NCI-H2196 treated with DMSO at 0.1 percent for 48 hours (cell line): ENCODE data around the gene CD3E.
"Not testable (repeated sequence)": the region's sequence is repeated elsewhere in the genome, so short reads cannot be mapped to it uniquely, and the experiment has no call there.

Experiments
- DNase-seq: peaks from one replicate; lab custom pipeline; 2025; ENCODE audit not compliant: unreplicated experiment; lab: John Stamatoyannopoulos, UW

The CD3E gene

DNA sequence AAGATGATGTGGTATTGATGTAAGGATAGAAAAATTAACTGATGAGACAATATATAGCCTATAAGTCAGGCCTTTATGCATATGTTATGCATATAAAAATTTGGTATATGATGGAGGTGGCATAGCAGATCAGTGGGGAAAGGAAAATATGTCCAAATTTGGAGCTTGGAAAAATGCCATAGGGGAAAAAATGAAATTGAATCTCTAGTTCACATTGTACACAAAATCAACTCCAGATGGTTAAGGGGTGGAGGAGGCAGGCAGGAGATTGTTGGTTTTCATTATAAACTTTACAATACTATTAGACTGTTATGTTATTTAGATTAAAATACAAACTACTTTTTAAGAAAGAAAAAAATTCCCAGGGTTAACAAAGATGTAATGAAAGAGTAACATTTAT lies 15.1 kb upstream of the CD3E start:
- no peak for DNase-seq

DNA sequence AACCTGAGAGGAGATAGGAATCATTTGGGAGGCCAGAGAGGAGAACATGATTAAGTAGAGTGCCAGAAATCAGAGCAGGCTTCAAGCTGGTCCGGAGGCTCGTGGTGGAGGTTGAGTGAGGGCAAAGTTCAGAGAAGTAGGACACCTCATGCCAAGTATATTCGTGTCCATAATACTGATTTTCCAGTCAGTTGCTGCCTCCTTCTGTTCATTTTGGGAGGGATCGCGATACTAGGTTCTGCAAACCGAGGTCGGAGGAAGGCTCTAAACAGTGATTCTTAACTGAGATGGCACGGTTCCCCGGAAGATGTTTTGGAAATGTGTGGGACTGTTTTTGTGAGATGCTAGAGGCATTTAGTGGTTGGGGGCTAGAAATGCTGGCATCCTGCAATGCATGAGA lies 13.6 kb upstream of the CD3E start:
- no peak for DNase-seq

DNA sequence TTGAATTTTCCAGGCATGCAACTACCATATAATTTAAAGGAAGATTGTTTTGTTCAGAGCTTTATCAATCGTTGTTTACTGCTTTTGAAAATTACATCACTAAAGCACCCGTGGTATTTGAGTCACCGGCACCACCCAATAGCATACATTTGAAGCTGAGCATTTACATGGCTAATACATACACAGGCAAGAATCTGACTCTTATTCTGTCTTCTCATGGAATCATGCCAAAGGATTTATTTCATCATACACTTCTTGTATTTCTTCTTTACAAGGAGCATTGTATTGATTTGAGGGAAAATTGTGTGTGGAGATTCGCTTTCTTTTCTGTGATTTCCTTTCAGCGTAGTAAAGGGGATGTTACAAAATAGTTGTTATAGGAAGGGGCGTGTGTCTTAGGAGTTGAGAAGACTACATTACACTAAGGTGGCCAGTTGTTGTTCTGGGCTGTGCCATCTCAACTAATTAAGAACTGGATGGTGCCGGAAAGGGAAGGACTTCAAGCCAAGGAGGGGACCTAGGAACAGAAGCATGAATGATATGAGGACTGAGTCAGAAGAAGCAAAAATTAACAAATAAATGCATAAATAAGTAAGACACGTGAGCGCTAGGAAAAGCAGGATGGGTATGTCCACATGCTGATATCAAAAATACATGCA lies 12.9 kb upstream of the CD3E start:
- DNase-seq: no peak

GRCh38 chr11:118294053-118294452 lies 10.5 kb upstream of the CD3E start:
- no peak for DNase-seq

DNA sequence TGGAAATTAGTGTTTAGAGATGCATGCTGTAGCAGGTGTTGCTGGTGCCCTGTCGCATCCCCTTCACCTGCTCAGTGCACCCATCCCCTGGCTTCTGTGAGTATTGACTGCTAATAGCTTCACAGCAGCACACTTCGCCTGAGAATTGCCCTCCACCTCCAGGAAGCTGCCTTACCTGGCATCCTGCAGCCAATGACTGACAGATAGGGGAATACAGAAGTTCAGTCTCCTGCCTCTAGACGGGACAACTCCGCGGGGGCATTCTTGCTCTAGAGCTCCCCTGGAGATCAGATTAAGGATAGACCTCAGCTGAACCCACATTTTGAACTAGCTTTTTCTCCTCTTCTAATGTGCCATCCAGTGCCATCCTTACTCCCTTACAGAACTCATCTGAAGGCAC lies 9.3 kb upstream of the CD3E start:
- DNase-seq: no peak

DNA sequence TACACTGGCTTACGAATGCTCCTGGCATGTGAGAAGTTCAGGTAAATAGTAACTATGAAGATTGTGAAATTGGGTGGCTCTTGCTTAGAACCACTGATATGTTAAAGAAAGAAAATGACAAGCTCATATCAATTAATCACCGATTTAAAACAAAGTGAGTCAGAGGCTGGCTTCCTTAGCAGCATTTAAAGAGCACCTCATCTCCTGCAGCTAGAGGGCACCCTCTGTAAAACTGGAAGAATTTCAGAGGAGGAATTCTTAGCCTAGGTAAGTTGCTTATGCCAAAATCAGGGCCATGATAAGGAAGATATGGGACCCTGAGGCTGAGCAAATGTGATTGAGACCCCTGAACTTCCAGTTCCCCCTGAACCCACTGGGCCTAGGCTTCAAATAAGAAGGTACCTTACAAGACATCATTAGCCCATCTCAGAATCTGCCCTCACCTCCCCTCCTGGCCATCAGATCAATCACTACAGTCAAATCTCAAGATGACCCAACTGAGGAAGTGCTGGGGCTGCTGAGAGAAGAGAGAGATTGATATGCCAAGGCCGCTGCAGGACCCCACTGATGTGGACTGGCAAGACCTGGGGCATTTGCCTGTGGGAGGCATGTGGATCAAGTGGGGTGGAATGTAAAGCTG lies 8.6 kb upstream of the CD3E start:
- no peak for DNase-seq

DNA sequence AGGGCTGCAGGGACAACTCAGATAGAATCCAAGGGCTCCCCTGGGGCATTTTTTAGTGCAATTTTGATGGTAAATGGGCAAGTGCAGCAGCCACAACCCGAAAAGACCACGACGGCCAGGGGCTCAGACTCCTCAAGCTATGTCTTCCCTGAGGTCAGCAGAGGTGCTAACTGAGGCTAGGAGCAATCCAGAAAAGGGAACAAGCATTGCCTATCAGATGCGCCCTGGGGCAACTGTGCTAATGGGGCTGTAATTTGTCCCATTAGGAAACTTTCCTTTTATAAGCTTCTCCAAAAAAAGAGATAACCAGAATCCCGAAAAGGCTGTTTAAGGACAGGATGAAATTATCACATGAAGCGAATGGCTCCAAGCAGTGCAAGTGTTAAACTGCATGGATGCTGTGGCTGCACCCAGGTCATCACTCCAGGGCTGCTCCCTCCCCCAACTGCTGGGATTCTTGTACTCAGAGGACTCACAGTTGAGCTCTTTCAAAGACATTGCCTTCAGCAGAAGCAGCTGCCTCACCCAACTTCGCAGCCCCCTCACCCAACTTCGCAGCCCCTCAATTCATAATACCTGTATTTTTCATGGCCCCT lies 2.8 kb upstream of the CD3E start:
- DNase-seq: no peak

DNA sequence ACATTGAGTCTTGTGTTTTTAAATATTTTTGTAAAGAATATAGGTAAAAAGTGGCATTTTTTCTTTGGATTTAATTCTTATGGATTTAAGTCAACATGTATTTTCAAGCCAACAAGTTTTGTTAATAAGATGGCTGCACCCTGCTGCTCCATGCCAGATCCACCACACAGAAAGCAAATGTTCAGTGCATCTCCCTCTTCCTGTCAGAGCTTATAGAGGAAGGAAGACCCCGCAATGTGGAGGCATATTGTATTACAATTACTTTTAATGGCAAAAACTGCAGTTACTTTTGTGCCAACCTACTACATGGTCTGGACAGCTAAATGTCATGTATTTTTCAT lies 333 bp upstream of the CD3E start:
- DNase-seq: no peak

DNA sequence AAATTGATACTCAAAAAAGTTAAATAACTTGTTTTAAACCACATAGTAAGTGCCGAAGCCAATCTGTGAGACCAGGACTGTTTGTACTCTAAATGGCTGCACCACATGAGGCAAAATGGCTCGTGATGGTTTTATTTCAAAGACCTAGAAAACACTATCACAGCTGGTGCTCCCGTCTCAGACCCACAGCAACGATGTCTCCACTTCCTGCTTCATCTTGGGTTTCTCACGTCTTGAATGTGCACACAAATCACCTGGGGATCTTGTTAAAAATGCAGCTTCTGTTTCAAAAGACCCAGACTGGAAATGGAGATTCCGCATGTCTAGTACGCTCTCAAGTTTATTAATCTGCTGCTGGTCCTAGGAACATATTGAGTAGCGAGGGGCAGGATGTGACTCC lies 1.2 kb downstream of the CD3E start:
- DNase-seq: no peak

DNA sequence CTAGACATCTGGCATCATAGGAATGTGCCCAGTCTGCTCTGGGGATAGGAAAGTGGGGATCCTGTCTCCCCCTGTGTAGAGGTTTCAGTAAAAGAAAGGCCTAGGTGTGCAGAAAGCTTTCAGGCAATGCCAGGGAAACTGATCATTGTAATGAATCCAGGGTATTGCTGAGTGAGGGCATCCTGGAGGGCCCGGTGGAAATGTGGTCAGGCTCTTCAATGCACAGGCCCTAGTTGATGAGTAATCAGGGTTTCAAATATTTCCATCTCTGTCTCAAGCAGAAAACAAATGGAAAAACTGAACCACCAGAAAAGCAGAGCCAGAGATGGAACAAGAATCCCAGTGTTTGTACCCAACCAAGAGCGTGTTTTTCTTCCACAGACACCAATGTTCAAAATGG lies 2.0 kb downstream of the CD3E start:
- no peak for DNase-seq

- not testable (repeated sequence) for DNase-seq
These were observed 4.5 kb downstream of the CD3E start for GRCh38 chr11:118308995-118309528.

- DNase-seq: no peak
These were observed 5.7 kb downstream of the CD3E start for GRCh38 chr11:118310271-118310670.

- no peak for DNase-seq
These were observed 6.4 kb downstream of the CD3E start for GRCh38 chr11:118310781-118311485.

- DNase-seq: no peak
These were observed 7.0 kb downstream of the CD3E start for GRCh38 chr11:118311518-118311917.

DNA sequence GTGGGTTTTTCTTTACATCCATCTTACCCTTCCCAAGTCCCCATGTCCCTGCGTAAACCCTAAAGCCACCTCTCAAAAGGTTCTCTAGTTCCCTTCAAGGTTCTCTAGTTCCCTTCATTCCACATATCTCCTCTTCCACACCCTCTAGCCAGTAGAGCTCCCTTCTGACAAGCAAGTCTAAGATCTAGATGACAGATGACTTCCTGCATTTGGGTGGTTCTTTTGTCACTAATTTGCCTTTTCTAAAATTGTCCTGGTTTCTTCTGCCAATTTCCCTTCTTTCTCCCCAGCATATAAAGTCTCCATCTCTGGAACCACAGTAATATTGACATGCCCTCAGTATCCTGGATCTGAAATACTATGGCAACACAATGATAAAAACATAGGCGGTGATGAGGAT lies 7.8 kb downstream of the CD3E start:
- DNase-seq: no peak

DNA sequence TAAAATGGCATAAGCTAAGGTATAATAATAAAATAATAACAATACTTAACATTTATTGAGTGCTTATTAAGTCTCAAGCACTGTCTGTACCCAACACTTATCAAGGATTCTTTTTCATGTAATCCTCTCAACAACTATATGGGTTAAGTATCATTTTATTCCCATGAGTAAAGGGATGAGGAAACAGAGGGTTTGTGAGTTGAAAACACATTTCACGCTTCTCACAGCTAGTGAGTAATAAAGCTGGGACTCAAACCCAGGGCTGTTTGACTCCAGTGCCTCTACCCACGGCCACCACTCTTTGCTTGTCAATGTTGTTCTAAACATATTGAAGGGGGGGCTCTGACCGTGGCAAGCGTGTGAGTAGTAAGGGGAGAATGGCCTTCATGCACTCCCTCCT lies 8.7 kb downstream of the CD3E start:
- no peak for DNase-seq

DNA sequence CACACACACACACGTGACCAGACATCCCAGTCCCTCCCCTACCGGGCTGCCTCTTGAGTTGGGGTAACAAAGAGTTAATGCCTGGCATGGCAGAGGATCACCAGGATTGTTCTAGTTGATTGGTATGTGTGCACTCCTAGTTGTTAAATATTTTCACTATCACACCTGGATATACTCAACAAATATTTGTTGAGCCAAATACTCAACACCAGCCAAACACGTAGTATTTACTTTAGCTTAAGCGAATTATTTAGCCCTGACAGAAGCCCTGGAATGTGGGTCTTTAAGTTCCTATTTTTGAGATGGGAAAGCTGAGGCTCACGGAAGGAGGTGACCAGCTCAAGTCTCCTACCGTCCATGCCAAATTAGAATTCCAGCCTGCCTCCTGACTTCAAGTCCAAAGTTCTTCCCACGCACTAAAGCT lies 10.5 kb downstream of the CD3E start:
- no peak for DNase-seq

DNA sequence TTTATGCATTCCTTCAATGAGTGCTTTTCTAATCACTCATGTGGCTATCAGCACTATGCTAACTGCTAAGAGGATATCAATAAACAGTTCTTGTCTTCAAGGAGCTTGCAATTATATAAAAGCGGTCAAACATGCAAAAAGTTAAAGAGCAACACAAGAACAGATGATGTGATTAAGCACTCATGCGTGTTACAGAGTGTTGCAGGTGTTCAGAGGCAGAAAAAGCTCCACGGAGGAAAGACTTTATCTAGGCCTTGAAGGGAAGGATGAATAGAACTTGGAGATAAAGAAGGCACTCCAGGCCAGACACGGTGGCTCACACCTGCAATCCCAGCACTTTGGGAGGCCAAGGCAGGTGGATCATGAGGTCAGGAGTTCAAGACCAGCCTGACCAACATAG lies 13.6 kb downstream of the CD3E start:
- no peak for DNase-seq

DNA sequence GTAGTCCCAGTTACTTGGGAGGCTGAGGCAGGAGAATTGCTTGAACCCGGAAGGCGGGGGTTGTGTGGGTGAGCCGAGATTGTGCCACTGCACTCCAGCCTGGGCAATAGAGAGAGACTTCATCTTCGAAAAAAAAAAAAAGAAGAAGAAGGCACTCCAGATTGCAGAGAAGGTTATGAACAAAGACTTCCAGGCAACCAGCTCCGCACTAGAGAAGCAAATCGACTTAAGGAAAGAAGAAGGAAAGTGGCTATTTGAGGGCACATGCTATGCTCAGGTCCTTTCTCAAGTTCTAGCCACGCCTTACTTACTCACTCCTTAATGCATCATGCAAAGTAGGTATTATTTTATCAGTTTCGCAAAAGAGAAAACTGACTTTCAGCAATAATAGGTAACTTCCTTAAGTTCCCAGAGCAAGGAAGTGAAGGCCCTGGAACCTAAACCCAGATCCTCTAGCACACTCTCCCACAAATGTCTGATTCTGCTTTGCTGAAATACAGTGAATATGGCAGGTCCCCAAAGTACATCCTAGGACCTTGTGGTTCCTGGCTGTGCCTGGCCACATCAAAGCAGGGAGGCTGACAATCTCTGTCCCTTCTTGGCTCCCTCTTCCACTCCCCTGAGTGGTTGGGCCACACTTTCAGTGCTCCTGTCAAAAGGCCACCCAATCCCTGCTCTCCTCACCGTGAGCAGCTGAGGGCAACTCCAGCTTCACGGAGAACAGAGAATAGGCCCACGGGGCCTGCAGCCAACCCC lies 14.2 kb downstream of the CD3E start:
- no peak for DNase-seq

DNA sequence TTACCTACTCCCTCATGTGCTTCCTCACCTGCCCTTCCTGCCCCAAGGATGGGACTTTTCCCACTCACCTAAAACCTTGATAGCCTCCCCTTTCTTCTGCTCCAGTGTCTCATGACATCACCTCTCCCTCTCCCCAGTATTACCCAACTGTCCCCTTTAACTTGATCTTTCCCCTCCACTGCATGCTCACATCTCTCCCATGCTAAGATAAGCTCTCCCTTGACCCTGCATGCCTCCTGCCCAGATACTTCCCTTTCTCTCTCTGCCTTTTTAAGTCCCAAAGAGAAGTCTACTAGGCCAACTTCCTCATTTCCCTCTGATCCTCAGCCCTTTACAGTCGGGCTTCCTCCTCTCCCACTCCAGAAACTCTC lies 14.8 kb downstream of the CD3E start:
- no peak for DNase-seq

- DNase-seq: no peak
These were observed 16.0 kb downstream of the CD3E start for GRCh38 chr11:118320515-118320914.
